Thyroid gland (tissue), 4 donors: ENCODE results near the gene CIPC.

Experiments
- CTCF ChIP-seq, 6 experiments: fragments of 200-600 bp in 3 of 6; fragments of 450-650 bp in 3 of 6; sonication (generic) in 3 of 6; IDR thresholded peaks; one replicate each; pipeline ENCODE4 v1.5.1; 2016 to 2019; ENCODE audit warnings: antibody characterized with exemption in 6 of 6, mild to moderate bottlenecking in 2 of 6, inconsistent platforms in 1 of 6, moderate library complexity in 1 of 6
- POLR2A ChIP-seq, 2 donors: fragments of 450-650 bp; IDR thresholded peaks; one replicate each; pipeline ENCODE4 v1.6.1; 2017; ENCODE audit warnings: antibody characterized with exemption in 2 of 2, mild to moderate bottlenecking in 2 of 2, moderate library complexity in 1 of 2

DNA sequence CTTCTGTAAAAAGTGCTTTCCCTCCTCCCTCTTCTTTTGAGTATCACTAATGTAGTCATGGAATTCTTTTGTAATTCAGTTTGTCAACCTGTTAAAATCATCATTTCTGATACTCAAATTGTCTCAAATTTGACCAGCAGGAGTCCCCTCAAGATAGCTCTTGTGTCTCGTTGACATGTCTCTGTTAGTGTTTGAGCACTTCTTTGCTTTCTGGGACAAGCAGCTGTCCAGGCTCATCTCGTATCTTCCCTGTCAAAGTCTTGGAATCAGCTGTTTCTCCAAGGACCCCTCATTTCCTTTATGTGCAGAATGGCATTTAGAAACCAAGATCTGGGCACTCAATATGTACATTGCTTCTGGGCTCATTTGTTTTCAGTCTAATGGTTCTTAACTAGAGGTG lies 10.7 kb downstream of the CIPC start:
- TF ChIP-seq CTCF (IDR thresholded peaks at IDR 0.05) (no peak), POLR2A (IDR thresholded peaks at IDR 0.05) (no peak)
